IMR-90 (cell line): Measurements from ENCODE around the gene USP33. TPM values are rescaled to one million over a fixed set of nuclear protein-coding genes. Genes with fewer than 3 reads are reported as not detected.

Experiments used
- ATAC-seq: fragments of 200-7000 bp; cut with Tn5 transposase; 2 replicates; pipeline ENCODE4 v1.9.1; 2020; ENCODE audit warnings: low read depth, mild to moderate bottlenecking, moderate library complexity
- BruUV-seq: library from RNA; stranded (reverse); fragments of 400-500 nt; replicated peaks from 2 replicates; lab custom pipeline; 2021; lab: Mats Ljungman, UMichigan
- CTCF ChIA-PET: fragments of 300-600 bp; formaldehyde crosslinking; extraction: SDS; loops from one replicate; lab custom pipeline; 2021; ENCODE audit warnings: antibody characterized with exemption; lab: Yijun Ruan, JAX
- POLR2A ChIA-PET: fragments of 300-600 bp; sonication (Branson Sonifier 250); formaldehyde crosslinking; loops from one replicate; lab custom pipeline; 2022; ENCODE audit warnings: antibody characterized with exemption; ENCODE audit not compliant: unreplicated experiment; lab: Charles Lee
- DNase-seq: peaks from one replicate; pipeline ENCODE4 v3.0.0; 2013
- H2AFZ ChIP-seq: replicated peaks from 2 replicates; pipeline ENCODE3; 2013; ENCODE audit warnings: low read length, mild to moderate bottlenecking; ENCODE audit not compliant: poor library complexity
- H2AK5ac ChIP-seq: 2 replicates; pipeline ENCODE4 v1.6.1; 2013; ENCODE audit warnings: low read depth, low read length, inconsistent platforms
- H2AK9ac ChIP-seq: replicated peaks from 2 replicates; pipeline ENCODE3; 2013; ENCODE audit warnings: mild to moderate bottlenecking, low read depth, low read length, moderate library complexity; ENCODE audit not compliant: poor library complexity
- H2BK120ac ChIP-seq: 2 replicates; pipeline ENCODE4 v1.6.1; 2013; ENCODE audit warnings: low read depth, low read length, inconsistent platforms
- H2BK15ac ChIP-seq: 3 replicates; pipeline ENCODE4 v1.6.1; 2013; ENCODE audit warnings: low read depth, low read length, inconsistent platforms
- H2BK20ac ChIP-seq: 2 replicates; pipeline ENCODE4 v1.6.1; 2013; ENCODE audit warnings: low read depth, mild to moderate bottlenecking, inconsistent platforms, low read length, moderate library complexity
- H2BK5ac ChIP-seq: 2 replicates; pipeline ENCODE4 v1.6.1; 2013; ENCODE audit warnings: mild to moderate bottlenecking, low read depth, low read length, inconsistent platforms; ENCODE audit not compliant: poor library complexity, severe bottlenecking
- H3K14ac ChIP-seq: replicated peaks from 2 replicates; pipeline ENCODE4 v1.6.1; 2013; ENCODE audit warnings: low read depth, low read length, inconsistent platforms
- H3K18ac ChIP-seq: 2 replicates; pipeline ENCODE4 v1.6.1; 2013; ENCODE audit warnings: low read depth, low read length, control low read depth
- H3K23ac ChIP-seq: 2 replicates; pipeline ENCODE4 v1.6.1; 2013; ENCODE audit warnings: low read depth, low read length, inconsistent platforms
- H3K27ac ChIP-seq: 2 replicates; pipeline ENCODE4 v1.5.1; 2013; ENCODE audit warnings: mild to moderate bottlenecking, control low read depth, low read length; ENCODE audit not compliant: insufficient read depth
- H3K27me3 ChIP-seq: 2 replicates; pipeline ENCODE4 v1.6.1; 2013; ENCODE audit warnings: low read length; ENCODE audit not compliant: control insufficient read depth, insufficient read depth
- H3K36me3 ChIP-seq: 2 replicates; pipeline ENCODE4 v1.6.1; 2013; ENCODE audit warnings: low read length, mixed read lengths; ENCODE audit not compliant: control insufficient read depth, insufficient read depth
- H3K4ac ChIP-seq: 2 replicates; pipeline ENCODE4 v1.6.1; 2013; ENCODE audit warnings: low read depth, low read length, inconsistent platforms
- H3K4me1 ChIP-seq: 2 replicates; pipeline ENCODE4 v1.6.1; 2013; ENCODE audit warnings: low read length, mixed read lengths; ENCODE audit not compliant: control insufficient read depth, insufficient read depth
- H3K4me2 ChIP-seq: 2 replicates; pipeline ENCODE4 v1.6.1; 2013; ENCODE audit warnings: low read depth, mild to moderate bottlenecking, control low read depth, low read length, moderate library complexity
- H3K4me3 ChIP-seq: 2 replicates; pipeline ENCODE4 v1.5.1; 2013; ENCODE audit warnings: low read depth, mild to moderate bottlenecking, control low read depth, low read length, moderate library complexity; ENCODE audit not compliant: insufficient read depth
- H3K56ac ChIP-seq: 2 replicates; pipeline ENCODE4 v1.6.1; 2013; ENCODE audit warnings: low read length, inconsistent platforms; ENCODE audit not compliant: insufficient read depth; ENCODE audit errors: extremely low read depth
- H3K79me1 ChIP-seq, 2 experiments: 2 replicates each; pipeline ENCODE4 v1.6.1; 2013; ENCODE audit warnings: low read length in 2 of 2, inconsistent platforms in 1 of 2, low read depth in 1 of 2
- H3K9ac ChIP-seq: 2 replicates; pipeline ENCODE4 v1.6.1; 2013; ENCODE audit warnings: low read depth, low read length, control low read depth
- H3K9me1 ChIP-seq: 2 replicates; pipeline ENCODE4 v1.6.1; 2013; ENCODE audit warnings: low read length, inconsistent platforms; ENCODE audit not compliant: insufficient read depth
- H3K9me3 ChIP-seq: 2 replicates; pipeline ENCODE4 v1.6.1; 2013; ENCODE audit warnings: low read length; ENCODE audit not compliant: control insufficient read depth, insufficient read depth
- H4K20me1 ChIP-seq: 2 replicates; pipeline ENCODE4 v1.6.1; 2013; ENCODE audit warnings: low read length, inconsistent platforms; ENCODE audit not compliant: insufficient read depth
- H4K5ac ChIP-seq: 2 replicates; pipeline ENCODE4 v1.6.1; 2013; ENCODE audit warnings: mild to moderate bottlenecking, low read depth, low read length, control low read depth
- H4K8ac ChIP-seq, 2 experiments: 2 replicates each; pipeline ENCODE4 v1.6.1; 2013; ENCODE audit warnings: low read depth in 2 of 2, low read length in 2 of 2, control low read depth in 1 of 2, inconsistent platforms in 1 of 2
- H4K91ac ChIP-seq: 2 replicates; pipeline ENCODE4 v1.6.1; 2013; ENCODE audit warnings: low read depth, low read length, inconsistent platforms; ENCODE audit not compliant: insufficient read depth
- BHLHE40 ChIP-seq: fragments of 150-350 bp; IDR thresholded peaks from 2 replicates; pipeline ENCODE4 v1.6.1; 2016; ENCODE audit warnings: mild to moderate bottlenecking, low read depth, low read length
- CEBPB ChIP-seq: IDR thresholded peaks from 2 replicates; pipeline ENCODE4 v1.6.1; 2012; ENCODE audit warnings: low read depth, low read length, improper control_type of control experiment
- CHD1 ChIP-seq: IDR thresholded peaks from 2 replicates; pipeline ENCODE4 v1.6.1; 2012; ENCODE audit warnings: low read depth, low read length, improper control_type of control experiment
- FOS ChIP-seq: fragments of 150-350 bp; IDR thresholded peaks from 2 replicates; pipeline ENCODE4 v1.6.1; 2016; ENCODE audit warnings: low read depth, low read length
- MAFK ChIP-seq: IDR thresholded peaks from 2 replicates; pipeline ENCODE4 v1.6.1; 2012; ENCODE audit warnings: low read depth, low read length, improper control_type of control experiment
- MAZ ChIP-seq: IDR thresholded peaks from 2 replicates; pipeline ENCODE4 v1.6.1; 2012; ENCODE audit warnings: low read depth, mild to moderate bottlenecking, low read length, improper control_type of control experiment, moderate library complexity, borderline replicate concordance
- MXI1 ChIP-seq: IDR thresholded peaks from 2 replicates; pipeline ENCODE4 v1.6.1; 2012; ENCODE audit warnings: low read depth, mild to moderate bottlenecking, low read length, moderate library complexity, borderline replicate concordance
- NFE2L2 ChIP-seq: fragments of 150-350 bp; IDR thresholded peaks from 2 replicates; pipeline ENCODE4 v1.6.1; 2016; ENCODE audit warnings: low read depth, mild to moderate bottlenecking, low read length
- POLR2A ChIP-seq: IDR thresholded peaks from 2 replicates; pipeline ENCODE4 v1.6.1; 2012; ENCODE audit warnings: mild to moderate bottlenecking, low read depth, low read length
- RAD21 ChIP-seq: IDR thresholded peaks from 2 replicates; pipeline ENCODE4 v1.6.1; 2012; ENCODE audit warnings: low read length, improper control_type of control experiment
- RCOR1 ChIP-seq: IDR thresholded peaks from 2 replicates; pipeline ENCODE4 v1.6.1; 2012; ENCODE audit warnings: mild to moderate bottlenecking, low read length, improper control_type of control experiment; ENCODE audit not compliant: insufficient replicate concordance
- RFX5 ChIP-seq: IDR thresholded peaks from 2 replicates; pipeline ENCODE4 v1.8.0; 2012; ENCODE audit warnings: low read depth, mild to moderate bottlenecking, low read length, moderate library complexity
- SMC3 ChIP-seq: fragments of 150-350 bp; IDR thresholded peaks from 2 replicates; pipeline ENCODE4 v1.6.1; 2016; ENCODE audit warnings: low read depth, mild to moderate bottlenecking, antibody characterized with exemption, low read length, moderate library complexity
- WGBS, 2 experiments: methylation state at CpG; one replicate each; pipeline versions ENCODE4 v1.1.5 to v1.1.7; 2013; ENCODE audit warnings: missing lambda C conversion rate in 2 of 2; ENCODE audit not compliant: insufficient read length in 1 of 2; ENCODE audit errors: extremely low coverage in 2 of 2; 5-methylcytosine and 5-hydroxymethylcytosine counted together
- dilution Hi-C: fragments of 300-500 bp; cut with HindIII; formaldehyde crosslinking; loops from one replicate; pipeline ENCODE4 v1.14.3; 2018; ENCODE audit warnings: low sequenced_read_pairs; ENCODE audit not compliant: unreplicated experiment
- in situ Hi-C: fragments of 300-500 bp; cut with MboI; formaldehyde crosslinking; loops from 3 replicates; pipeline ENCODE4 v1.14.3; 2019; ENCODE audit warnings: low sequenced_read_pairs, inconsistent platforms, mixed read lengths
- intact Hi-C: fragments of 100-400 bp; cut with micrococcal nuclease; formaldehyde crosslinking; loops from 2 replicates; pipeline ENCODE4 v1.10.0; 2022
- polyA plus RNA-seq, 3 experiments: library from polyadenylated mRNA; depleted of rRNA; stranded (reverse); fragments of >200 nt; gene quantifications; 2 replicates each; pipeline ENCODE4 v1.2.3, GENCODE V29; 2012; ENCODE audit warnings: low replicate concordance in 1 of 3
- total RNA-seq: library from RNA; depleted of rRNA; stranded (reverse); fragments of >200 nt; gene quantifications from 2 replicates; pipeline ENCODE4 v1.2.3, GENCODE V29; 2012
- TF ChIP-seq, protein P1 (sequence below): conservative IDR thresholded peaks from 2 replicates; pipeline ENCODE4 v1.5.1; 2012; ENCODE audit warnings: mild to moderate bottlenecking, low read depth, low read length, improper control_type of control experiment
- TF ChIP-seq, protein P2 (sequence below): fragments of 150-350 bp; IDR thresholded peaks from 2 replicates; pipeline ENCODE4 v1.6.1; 2016; ENCODE audit warnings: low read depth, mild to moderate bottlenecking, low read length, moderate library complexity, borderline replicate concordance
- TF ChIP-seq, protein P3 (sequence below): fragments of 150-350 bp; IDR thresholded peaks from 2 replicates; pipeline ENCODE4 v1.6.1; 2017; ENCODE audit warnings: mild to moderate bottlenecking, antibody characterized with exemption, low read length, low read depth

USP33 gene
- total and polyA plus RNA-seq, 2 of the 4 experiments (the other 2 are of a cell fraction), result 33.7 to 64.5 TPM

DNA sequence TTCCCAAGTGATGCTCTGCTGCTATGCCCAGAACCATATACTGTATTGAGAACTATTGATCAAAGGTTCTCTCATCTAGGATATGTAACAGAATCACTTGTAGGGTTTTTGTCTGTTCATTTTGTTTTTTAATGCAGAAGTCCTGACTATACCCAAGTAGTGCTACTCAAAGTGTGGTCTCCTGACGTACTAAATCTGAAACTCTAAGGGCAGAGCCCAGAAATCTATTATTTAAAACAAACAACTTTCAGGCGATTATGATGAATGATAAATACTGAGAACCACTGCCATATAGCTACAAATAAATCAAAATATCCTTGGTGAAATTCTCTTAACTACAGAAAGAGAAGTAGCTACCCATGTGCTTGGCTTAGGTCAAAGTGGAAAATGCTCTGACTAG lies 87.3 kb downstream of the USP33 start:
- Histone ChIP-seq H3K9me1 (peaks cover 4% of the 10 kb centered on the region; the same call in 1 of the 2 replicates), H2BK5ac (peak overlapping the region; percentile 10), H4K91ac (no peak overlapping the region), H2AK9ac (no peak overlapping the region), H3K23ac (peak overlapping the region; percentile 50; the same call in 1 of the 2 replicates), H2AFZ (no peak overlapping the region), H3K36me3 (no peaks in the 10 kb centered on the region), H3K14ac (no peak overlapping the region), H3K4ac (no peak overlapping the region), H3K4me1 (peaks cover 17% of the 10 kb centered on the region), H2BK120ac (no peak overlapping the region), H3K56ac (no peak overlapping the region), H2BK20ac (no peak overlapping the region), H3K4me3 (no peak overlapping the region), H3K79me1 (peaks cover 5 to 44% of the 10 kb centered on the region in 2 experiments; a peak in 2 of 4 replicates), H3K18ac (no peak overlapping the region), H2AK5ac (no peak overlapping the region), H3K27me3 (no peaks in the 10 kb centered on the region), H3K9ac (peak overlapping the region; percentile 23; the same call in 1 of the 2 replicates), H2BK15ac (no peak overlapping the region), H4K5ac (no peak overlapping the region), H4K8ac (no peak overlapping the region), H3K4me2 (peak overlapping the region; percentile 95), H4K20me1 (peaks cover 42% of the 10 kb centered on the region), H3K9me3 (no peaks in the 10 kb centered on the region), H3K27ac (no peak overlapping the region)
- TF ChIP-seq, protein P1, sequence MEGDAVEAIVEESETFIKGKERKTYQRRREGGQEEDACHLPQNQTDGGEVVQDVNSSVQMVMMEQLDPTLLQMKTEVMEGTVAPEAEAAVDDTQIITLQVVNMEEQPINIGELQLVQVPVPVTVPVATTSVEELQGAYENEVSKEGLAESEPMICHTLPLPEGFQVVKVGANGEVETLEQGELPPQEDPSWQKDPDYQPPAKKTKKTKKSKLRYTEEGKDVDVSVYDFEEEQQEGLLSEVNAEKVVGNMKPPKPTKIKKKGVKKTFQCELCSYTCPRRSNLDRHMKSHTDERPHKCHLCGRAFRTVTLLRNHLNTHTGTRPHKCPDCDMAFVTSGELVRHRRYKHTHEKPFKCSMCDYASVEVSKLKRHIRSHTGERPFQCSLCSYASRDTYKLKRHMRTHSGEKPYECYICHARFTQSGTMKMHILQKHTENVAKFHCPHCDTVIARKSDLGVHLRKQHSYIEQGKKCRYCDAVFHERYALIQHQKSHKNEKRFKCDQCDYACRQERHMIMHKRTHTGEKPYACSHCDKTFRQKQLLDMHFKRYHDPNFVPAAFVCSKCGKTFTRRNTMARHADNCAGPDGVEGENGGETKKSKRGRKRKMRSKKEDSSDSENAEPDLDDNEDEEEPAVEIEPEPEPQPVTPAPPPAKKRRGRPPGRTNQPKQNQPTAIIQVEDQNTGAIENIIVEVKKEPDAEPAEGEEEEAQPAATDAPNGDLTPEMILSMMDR, result no peak
- TF ChIP-seq, protein P2, sequence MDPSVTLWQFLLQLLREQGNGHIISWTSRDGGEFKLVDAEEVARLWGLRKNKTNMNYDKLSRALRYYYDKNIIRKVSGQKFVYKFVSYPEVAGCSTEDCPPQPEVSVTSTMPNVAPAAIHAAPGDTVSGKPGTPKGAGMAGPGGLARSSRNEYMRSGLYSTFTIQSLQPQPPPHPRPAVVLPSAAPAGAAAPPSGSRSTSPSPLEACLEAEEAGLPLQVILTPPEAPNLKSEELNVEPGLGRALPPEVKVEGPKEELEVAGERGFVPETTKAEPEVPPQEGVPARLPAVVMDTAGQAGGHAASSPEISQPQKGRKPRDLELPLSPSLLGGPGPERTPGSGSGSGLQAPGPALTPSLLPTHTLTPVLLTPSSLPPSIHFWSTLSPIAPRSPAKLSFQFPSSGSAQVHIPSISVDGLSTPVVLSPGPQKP, result no peak
- TF ChIP-seq RFX5, result no peak
- TF ChIP-seq SMC3, result no peak
- TF ChIP-seq MAFK, result no peak
- TF ChIP-seq MAZ, result no peak
- TF ChIP-seq FOS, result no peak
- no peak for TF ChIP-seq CHD1
- no peak for TF ChIP-seq RAD21
- no peak for TF ChIP-seq CEBPB
- no peak for TF ChIP-seq BHLHE40
- no peak for TF ChIP-seq NFE2L2
- TF ChIP-seq POLR2A, result no peak
- no peak for TF ChIP-seq MXI1
- TF ChIP-seq, protein P3, sequence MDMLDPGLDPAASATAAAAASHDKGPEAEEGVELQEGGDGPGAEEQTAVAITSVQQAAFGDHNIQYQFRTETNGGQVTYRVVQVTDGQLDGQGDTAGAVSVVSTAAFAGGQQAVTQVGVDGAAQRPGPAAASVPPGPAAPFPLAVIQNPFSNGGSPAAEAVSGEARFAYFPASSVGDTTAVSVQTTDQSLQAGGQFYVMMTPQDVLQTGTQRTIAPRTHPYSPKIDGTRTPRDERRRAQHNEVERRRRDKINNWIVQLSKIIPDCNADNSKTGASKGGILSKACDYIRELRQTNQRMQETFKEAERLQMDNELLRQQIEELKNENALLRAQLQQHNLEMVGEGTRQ, result no peak
- TF ChIP-seq RCOR1, result no peak
- CTCF ChIA-PET, result interaction anchor here (0.5 kb wide), 1 partner anchor 24 kb away, joined by 3 read pairs; no protein-coding TSS in a partner anchor
- dilution Hi-C loops, result no loop called here
- DNase-seq (no peak), ATAC-seq (peak; percentile 19; the same call in 1 of the 2 replicates)
- WGBS, 2 experiments, result no CpG with 5 or more reads among the region's 2 CpGs
- POLR2A ChIA-PET, result no interaction called here
- no TSS peak for BruUV-seq
- in situ Hi-C loops, result no loop called here
- intact Hi-C loops, result no loop called here
